SK-N-SH treated with all-trans-retinoic acid at 6 μM for 48 hours (cell line): ENCODE results near the gene ADSS2.

Experiments used
- ATAC-seq: fragments of 200-7000 bp; cut with Tn5 transposase; 3 replicates; pipeline ENCODE4 v1.9.1; 2020; ENCODE audit warnings: mild to moderate bottlenecking, moderate library complexity
- ARNTL ChIP-seq: fragments of 450-650 bp; formaldehyde crosslinking; IDR thresholded peaks from 2 replicates; pipeline ENCODE4 v1.5.0; 2020; ENCODE audit warnings: low read depth, mild to moderate bottlenecking, moderate library complexity, borderline replicate concordance
- BACH2 ChIP-seq: fragments of 250-450 bp; sonication (Bioruptor Pico); IDR thresholded peaks from 2 replicates; pipeline ENCODE4 v1.9.0; 2021; ENCODE audit warnings: mild to moderate bottlenecking, borderline replicate concordance
- CSDC2 ChIP-seq: fragments of 250-450 bp; sonication (Bioruptor Pico); IDR thresholded peaks from 2 replicates; pipeline ENCODE4 v1.5.0; 2020; ENCODE audit warnings: mild to moderate bottlenecking, moderate library complexity
- GLIS3 ChIP-seq: fragments of 250-450 bp; sonication (Bioruptor Pico); IDR thresholded peaks from 2 replicates; pipeline ENCODE4 v1.5.0; 2020; ENCODE audit warnings: mild to moderate bottlenecking, moderate library complexity
- ISL1 ChIP-seq: fragments of 250-450 bp; sonication (Bioruptor Pico); IDR thresholded peaks from 2 replicates; pipeline ENCODE4 v2.1.2; 2022; ENCODE audit warnings: mild to moderate bottlenecking, moderate library complexity
- OSR1 ChIP-seq: fragments of 250-450 bp; sonication (Bioruptor Pico); IDR thresholded peaks from 2 replicates; pipeline ENCODE4 v1.8.0; 2022; ENCODE audit warnings: moderate library complexity, mild to moderate bottlenecking, inconsistent platforms
- POU6F1 ChIP-seq: fragments of 250-450 bp; sonication (Bioruptor Pico); IDR thresholded peaks from 2 replicates; pipeline ENCODE4 v1.8.0; 2021; ENCODE audit warnings: low read depth, mild to moderate bottlenecking, moderate library complexity, borderline replicate concordance
- PPARA ChIP-seq: fragments of 250-450 bp; sonication (Bioruptor Pico); IDR thresholded peaks from 2 replicates; pipeline ENCODE4 v1.5.0; 2020; ENCODE audit warnings: mild to moderate bottlenecking, borderline replicate concordance
- RARB ChIP-seq: fragments of 250-450 bp; sonication (Bioruptor Pico); IDR thresholded peaks from 2 replicates; pipeline ENCODE4 v1.8.0; 2021; ENCODE audit warnings: mild to moderate bottlenecking, moderate library complexity
- SNAI2 ChIP-seq: fragments of 250-450 bp; sonication (Bioruptor Pico); IDR thresholded peaks from 2 replicates; pipeline ENCODE4 v1.5.0; 2020; ENCODE audit warnings: mild to moderate bottlenecking, moderate library complexity
- TCF4 ChIP-seq: fragments of 250-450 bp; sonication (Bioruptor Pico); IDR thresholded peaks from 2 replicates; pipeline ENCODE4 v1.8.0; 2021; ENCODE audit warnings: mild to moderate bottlenecking, moderate library complexity, borderline replicate concordance
- TOX ChIP-seq: fragments of 250-450 bp; sonication (Bioruptor Pico); IDR thresholded peaks from 2 replicates; pipeline ENCODE4 v1.8.0; 2021; ENCODE audit warnings: mild to moderate bottlenecking, moderate library complexity, borderline replicate concordance
- TSHZ2 ChIP-seq: fragments of 250-450 bp; sonication (Bioruptor Pico); IDR thresholded peaks from 2 replicates; pipeline ENCODE4 v1.5.0; 2020; ENCODE audit warnings: mild to moderate bottlenecking, moderate library complexity
- ZC3H10 ChIP-seq: fragments of 250-450 bp; sonication (Bioruptor Pico); IDR thresholded peaks from 2 replicates; pipeline ENCODE4 v1.5.1; 2021; ENCODE audit warnings: mild to moderate bottlenecking, moderate library complexity
- ZFP3 ChIP-seq: fragments of 250-450 bp; sonication (Bioruptor Pico); IDR thresholded peaks from 2 replicates; pipeline ENCODE4 v1.5.0; 2020; ENCODE audit warnings: mild to moderate bottlenecking, moderate library complexity
- ZFP30 ChIP-seq: fragments of 450-650 bp; formaldehyde crosslinking; IDR thresholded peaks from 2 replicates; pipeline ENCODE4 v1.5.0; 2022; ENCODE audit warnings: mild to moderate bottlenecking, moderate library complexity
- ZNF565 ChIP-seq: fragments of 450-650 bp; formaldehyde crosslinking; conservative IDR thresholded peaks from 2 replicates; pipeline ENCODE4 v1.5.0; 2020; ENCODE audit warnings: low read depth, mild to moderate bottlenecking, moderate library complexity
- ZNF70 ChIP-seq: fragments of 450-650 bp; formaldehyde crosslinking; IDR thresholded peaks from 2 replicates; pipeline ENCODE4 v1.5.0; 2020; ENCODE audit warnings: mild to moderate bottlenecking, moderate library complexity
- ZNF8 ChIP-seq: fragments of 450-650 bp; formaldehyde crosslinking; IDR thresholded peaks from 2 replicates; pipeline ENCODE4 v1.5.0; 2020; ENCODE audit warnings: mild to moderate bottlenecking, moderate library complexity
- TF ChIP-seq, protein P1 (sequence below): fragments of 250-450 bp; sonication (Bioruptor Pico); IDR thresholded peaks from 2 replicates; pipeline ENCODE4 v1.8.0; 2020; ENCODE audit warnings: mild to moderate bottlenecking, moderate library complexity, borderline replicate concordance
- TF ChIP-seq, protein P2 (sequence below): fragments of 250-450 bp; sonication (Bioruptor Pico); IDR thresholded peaks from 2 replicates; pipeline ENCODE4 v1.5.1; 2021; ENCODE audit warnings: mild to moderate bottlenecking, moderate library complexity
- TF ChIP-seq, protein P3 (sequence below): fragments of 250-450 bp; sonication (Bioruptor Pico); IDR thresholded peaks from 2 replicates; pipeline ENCODE4 v1.5.1; 2020; ENCODE audit warnings: low read depth, mild to moderate bottlenecking, moderate library complexity

The ADSS2 gene

GRCh38 chr1:244394826-244395765 is 56.6 kb downstream of the ADSS2 start:
- ATAC-seq: peak; percentile 31
- TF ChIP-seq OSR1 (CRISPR knock-in tag): no peak
- no peak for TF ChIP-seq SNAI2
- no peak for TF ChIP-seq ZNF70
- TF ChIP-seq, protein P1, sequence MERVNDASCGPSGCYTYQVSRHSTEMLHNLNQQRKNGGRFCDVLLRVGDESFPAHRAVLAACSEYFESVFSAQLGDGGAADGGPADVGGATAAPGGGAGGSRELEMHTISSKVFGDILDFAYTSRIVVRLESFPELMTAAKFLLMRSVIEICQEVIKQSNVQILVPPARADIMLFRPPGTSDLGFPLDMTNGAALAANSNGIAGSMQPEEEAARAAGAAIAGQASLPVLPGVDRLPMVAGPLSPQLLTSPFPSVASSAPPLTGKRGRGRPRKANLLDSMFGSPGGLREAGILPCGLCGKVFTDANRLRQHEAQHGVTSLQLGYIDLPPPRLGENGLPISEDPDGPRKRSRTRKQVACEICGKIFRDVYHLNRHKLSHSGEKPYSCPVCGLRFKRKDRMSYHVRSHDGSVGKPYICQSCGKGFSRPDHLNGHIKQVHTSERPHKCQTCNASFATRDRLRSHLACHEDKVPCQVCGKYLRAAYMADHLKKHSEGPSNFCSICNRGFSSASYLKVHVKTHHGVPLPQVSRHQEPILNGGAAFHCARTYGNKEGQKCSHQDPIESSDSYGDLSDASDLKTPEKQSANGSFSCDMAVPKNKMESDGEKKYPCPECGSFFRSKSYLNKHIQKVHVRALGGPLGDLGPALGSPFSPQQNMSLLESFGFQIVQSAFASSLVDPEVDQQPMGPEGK (CRISPR knock-in tag): no peak
- no peak for TF ChIP-seq ZFP3
- TF ChIP-seq ZFP30 (CRISPR knock-in tag): no peak
- no peak for TF ChIP-seq ZNF8 (CRISPR knock-in tag)
- TF ChIP-seq BACH2: no peak
- TF ChIP-seq TCF4 (CRISPR knock-in tag): no peak
- TF ChIP-seq CSDC2 (CRISPR knock-in tag): no peak
- TF ChIP-seq ZC3H10 (CRISPR knock-in tag): no peak
- TF ChIP-seq ARNTL (CRISPR knock-in tag): no peak

GRCh38 chr1:244394346-244394745 is 57.4 kb downstream of the ADSS2 start:
- ATAC-seq: no peak; the same call in 1 of the 3 replicates
- TF ChIP-seq, protein P1 (CRISPR knock-in tag): no peak
- TF ChIP-seq BACH2 (no peak), RARB (CRISPR knock-in tag) (no peak), TSHZ2 (CRISPR knock-in tag) (no peak), POU6F1 (CRISPR knock-in tag) (no peak), ZNF565 (CRISPR knock-in tag) (no peak), ZNF8 (CRISPR knock-in tag) (no peak), SNAI2 (no peak), ISL1 (no peak), TOX (no peak), ZC3H10 (CRISPR knock-in tag) (no peak), ZFP30 (CRISPR knock-in tag) (no peak), ZFP3 (no peak), GLIS3 (CRISPR knock-in tag) (no peak), ARNTL (CRISPR knock-in tag) (no peak), PPARA (CRISPR knock-in tag) (no peak)
- TF ChIP-seq, protein P2, sequence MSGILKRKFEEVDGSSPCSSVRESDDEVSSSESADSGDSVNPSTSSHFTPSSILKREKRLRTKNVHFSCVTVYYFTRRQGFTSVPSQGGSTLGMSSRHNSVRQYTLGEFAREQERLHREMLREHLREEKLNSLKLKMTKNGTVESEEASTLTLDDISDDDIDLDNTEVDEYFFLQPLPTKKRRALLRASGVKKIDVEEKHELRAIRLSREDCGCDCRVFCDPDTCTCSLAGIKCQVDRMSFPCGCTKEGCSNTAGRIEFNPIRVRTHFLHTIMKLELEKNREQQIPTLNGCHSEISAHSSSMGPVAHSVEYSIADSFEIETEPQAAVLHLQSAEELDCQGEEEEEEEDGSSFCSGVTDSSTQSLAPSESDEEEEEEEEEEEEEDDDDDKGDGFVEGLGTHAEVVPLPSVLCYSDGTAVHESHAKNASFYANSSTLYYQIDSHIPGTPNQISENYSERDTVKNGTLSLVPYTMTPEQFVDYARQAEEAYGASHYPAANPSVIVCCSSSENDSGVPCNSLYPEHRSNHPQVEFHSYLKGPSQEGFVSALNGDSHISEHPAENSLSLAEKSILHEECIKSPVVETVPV (CRISPR knock-in tag): no peak
- TF ChIP-seq, protein P3, sequence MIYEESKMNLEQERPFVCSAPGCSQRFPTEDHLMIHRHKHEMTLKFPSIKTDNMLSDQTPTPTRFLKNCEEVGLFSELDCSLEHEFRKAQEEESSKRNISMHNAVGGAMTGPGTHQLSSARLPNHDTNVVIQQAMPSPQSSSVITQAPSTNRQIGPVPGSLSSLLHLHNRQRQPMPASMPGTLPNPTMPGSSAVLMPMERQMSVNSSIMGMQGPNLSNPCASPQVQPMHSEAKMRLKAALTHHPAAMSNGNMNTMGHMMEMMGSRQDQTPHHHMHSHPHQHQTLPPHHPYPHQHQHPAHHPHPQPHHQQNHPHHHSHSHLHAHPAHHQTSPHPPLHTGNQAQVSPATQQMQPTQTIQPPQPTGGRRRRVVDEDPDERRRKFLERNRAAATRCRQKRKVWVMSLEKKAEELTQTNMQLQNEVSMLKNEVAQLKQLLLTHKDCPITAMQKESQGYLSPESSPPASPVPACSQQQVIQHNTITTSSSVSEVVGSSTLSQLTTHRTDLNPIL: no peak
